HUES6 (cell line): ENCODE measurements around the gene AKNA.

Source experiments
- H3K27ac ChIP-seq: 2 replicates; pipeline ENCODE4 v1.7.0; 2013; ENCODE audit warnings: low read depth, mild to moderate bottlenecking, low read length, inconsistent platforms
- H3K27me3 ChIP-seq: 2 replicates; pipeline ENCODE4 v1.6.1; 2013; ENCODE audit warnings: low read length; ENCODE audit not compliant: control insufficient read depth, insufficient read depth
- H3K36me3 ChIP-seq: 2 replicates; pipeline ENCODE4 v1.6.1; 2013; ENCODE audit warnings: low read length; ENCODE audit not compliant: control insufficient read depth, insufficient read depth
- H3K4me1 ChIP-seq: 2 replicates; pipeline ENCODE4 v1.6.1; 2013; ENCODE audit warnings: low read length; ENCODE audit not compliant: control insufficient read depth, insufficient read depth
- H3K4me3 ChIP-seq: 2 replicates; pipeline ENCODE4 v1.5.1; 2013; ENCODE audit warnings: low read depth, low read length
- H3K9ac ChIP-seq: one replicate; pipeline ENCODE4 v1.6.1; 2013; ENCODE audit warnings: mild to moderate bottlenecking, low read length
- H3K9me3 ChIP-seq: 2 replicates; pipeline ENCODE4 v1.6.1; 2013; ENCODE audit warnings: low read depth, low read length; ENCODE audit not compliant: control insufficient read depth, insufficient read depth

The AKNA gene

DNA sequence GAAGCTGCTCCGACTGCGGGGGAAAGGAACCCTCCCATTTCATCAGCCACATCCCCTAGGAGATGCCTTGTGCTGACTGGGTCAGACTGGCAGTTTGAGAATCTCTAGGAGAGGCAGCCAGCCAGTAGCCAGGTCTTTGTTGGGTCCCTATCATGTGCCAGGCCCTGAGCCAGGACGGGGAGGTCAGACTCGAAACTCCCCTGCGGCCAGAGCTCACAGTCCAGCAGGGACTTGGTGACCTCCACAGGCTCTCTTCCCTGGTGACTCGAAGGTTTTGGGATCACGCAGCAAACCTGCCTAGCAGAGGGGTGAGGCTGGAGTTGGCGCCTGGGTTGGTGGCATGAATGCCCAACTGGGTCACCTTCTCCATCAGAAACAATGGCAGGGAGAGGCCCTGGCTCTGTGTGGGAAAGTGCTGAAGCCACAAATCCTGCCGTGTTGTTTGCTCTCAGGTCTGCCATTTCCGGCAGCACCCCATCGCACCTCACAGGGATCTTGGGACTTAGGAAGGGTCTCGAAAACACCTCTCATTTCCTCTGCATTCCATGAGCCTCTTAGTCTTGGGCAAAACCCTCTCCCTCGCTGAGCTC is 79.3 kb downstream of the AKNA start:
- Histone ChIP-seq H3K27ac (no peak overlapping the region), H3K36me3 (peaks cover 26% of the 10 kb centered on the region), H3K9me3 (no peaks in the 10 kb centered on the region), H3K27me3 (no peaks in the 10 kb centered on the region), H3K9ac (no peak overlapping the region), H3K4me1 (0 out of 2 replicates have a peak, but pooled peaks cover 3% of the 10 kb centered on the region), H3K4me3 (no peak overlapping the region)

DNA sequence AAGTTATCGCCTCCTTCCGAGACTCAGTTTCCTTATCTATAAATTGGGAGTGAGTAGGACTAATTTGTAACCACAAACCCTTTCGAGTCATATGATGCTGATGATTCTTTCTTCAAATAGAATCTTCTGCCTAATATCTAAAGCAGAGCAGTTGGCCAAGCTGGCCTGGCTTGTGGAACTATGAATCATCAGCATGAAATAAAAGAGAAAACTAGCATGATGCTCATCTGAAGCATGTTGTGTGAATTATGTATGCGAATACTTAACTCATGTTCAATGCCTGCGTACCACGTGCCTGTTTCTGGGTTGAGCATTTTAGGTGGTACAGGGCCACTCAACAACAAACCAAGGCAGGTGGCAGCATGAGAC is 79.9 kb downstream of the AKNA start:
- H3K27ac ChIP-seq, result no peak overlapping the region
- H3K4me1 ChIP-seq, result 0 out of 2 replicates have a peak, but pooled peaks cover 3% of the 10 kb centered on the region
- no peaks in the 10 kb centered on the region for H3K9me3 ChIP-seq
- H3K4me3 ChIP-seq, result no peak overlapping the region
- no peak overlapping the region for H3K9ac ChIP-seq
- H3K36me3 ChIP-seq, result peaks cover 26% of the 10 kb centered on the region
- no peaks in the 10 kb centered on the region for H3K27me3 ChIP-seq

DNA sequence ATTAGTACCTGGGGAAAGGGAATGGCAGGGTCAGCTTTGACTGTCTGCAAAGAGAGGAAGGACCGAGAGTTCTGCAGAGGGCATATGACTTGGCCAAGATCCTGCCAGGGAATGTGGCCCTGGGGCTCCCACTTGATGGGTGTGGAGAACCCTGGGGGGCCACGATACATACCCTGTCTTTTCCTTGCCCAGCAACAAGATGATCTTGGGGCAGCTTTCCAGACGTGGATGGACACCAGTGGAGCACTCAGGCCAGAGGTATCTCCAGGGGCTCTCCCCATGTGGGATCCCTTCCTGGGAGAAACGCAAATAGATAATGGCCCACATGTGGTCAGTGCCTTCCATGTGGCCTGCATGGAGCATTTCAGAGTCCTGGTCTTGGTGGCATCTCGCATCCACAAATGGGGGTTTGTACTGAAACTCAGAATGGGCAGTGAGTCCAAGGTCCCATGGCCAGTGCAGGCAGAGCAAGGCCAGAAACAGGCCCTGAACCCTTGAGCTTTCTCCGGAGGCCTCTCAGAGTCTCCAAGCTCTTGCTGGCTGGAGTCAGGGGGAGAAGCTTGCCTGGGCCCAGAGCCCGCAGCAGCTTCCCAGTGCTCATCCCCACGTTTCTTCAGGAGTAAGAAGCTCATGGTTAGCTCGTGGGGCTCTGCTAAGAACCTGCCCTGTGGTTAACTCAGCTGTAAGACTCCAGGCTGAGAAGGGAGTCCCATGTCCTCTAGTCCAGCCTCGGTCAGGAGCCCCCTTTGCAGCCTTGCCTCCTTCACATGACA is 83.2 kb downstream of the AKNA start:
- Histone ChIP-seq H3K9ac (no peak overlapping the region), H3K4me3 (no peak overlapping the region), H3K27ac (no peak overlapping the region), H3K27me3 (no peaks in the 10 kb centered on the region), H3K9me3 (no peaks in the 10 kb centered on the region), H3K4me1 (0 out of 2 replicates have a peak, but pooled peaks cover 3% of the 10 kb centered on the region), H3K36me3 (peaks cover 31% of the 10 kb centered on the region)

DNA sequence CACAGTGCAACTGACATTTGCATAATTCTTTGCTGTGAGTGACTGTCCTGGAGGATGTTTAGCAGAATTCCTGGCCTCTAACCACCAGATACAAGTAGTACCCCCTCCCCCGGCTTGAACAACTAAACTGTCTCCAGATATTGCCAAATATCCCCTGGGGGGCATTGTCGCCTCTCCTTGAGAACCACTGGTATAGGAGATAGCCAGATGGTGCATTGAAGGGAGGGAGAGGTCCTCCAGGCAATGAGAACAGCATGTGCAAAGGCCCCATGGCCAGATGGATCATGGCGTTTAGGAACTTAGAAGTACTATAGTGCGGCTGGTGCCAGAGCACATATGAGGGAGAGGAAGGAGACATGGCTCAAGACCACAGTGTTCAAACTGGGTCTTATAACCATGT is 83.8 kb downstream of the AKNA start:
- Histone ChIP-seq H3K9me3 (no peaks in the 10 kb centered on the region), H3K27ac (no peak overlapping the region), H3K9ac (no peak overlapping the region), H3K4me3 (no peak overlapping the region), H3K4me1 (0 out of 2 replicates have a peak, but pooled peaks cover 3% of the 10 kb centered on the region), H3K27me3 (no peaks in the 10 kb centered on the region), H3K36me3 (peaks cover 34% of the 10 kb centered on the region)

DNA sequence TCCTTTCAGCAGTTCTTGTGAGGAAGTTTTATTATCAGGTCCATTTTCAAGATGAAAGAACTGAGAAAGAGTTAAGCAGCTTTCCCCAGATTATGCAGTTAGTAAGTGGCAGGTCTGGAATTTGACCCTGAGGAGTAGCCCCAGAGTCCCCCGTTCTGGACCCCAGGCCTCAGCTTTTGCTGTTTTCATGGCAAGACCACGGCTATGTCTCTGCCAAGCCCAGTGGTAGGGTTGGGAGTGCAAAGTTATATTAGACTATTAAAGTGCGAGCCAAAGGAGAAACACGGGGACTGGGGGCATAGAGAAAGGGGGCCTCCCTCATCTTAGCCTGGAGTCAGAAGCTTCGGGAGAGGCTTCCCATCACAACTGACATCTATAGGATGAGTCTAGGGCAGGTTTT is 84.2 kb downstream of the AKNA start:
- Histone ChIP-seq H3K27me3 (no peaks in the 10 kb centered on the region), H3K36me3 (peaks cover 34% of the 10 kb centered on the region)

DNA sequence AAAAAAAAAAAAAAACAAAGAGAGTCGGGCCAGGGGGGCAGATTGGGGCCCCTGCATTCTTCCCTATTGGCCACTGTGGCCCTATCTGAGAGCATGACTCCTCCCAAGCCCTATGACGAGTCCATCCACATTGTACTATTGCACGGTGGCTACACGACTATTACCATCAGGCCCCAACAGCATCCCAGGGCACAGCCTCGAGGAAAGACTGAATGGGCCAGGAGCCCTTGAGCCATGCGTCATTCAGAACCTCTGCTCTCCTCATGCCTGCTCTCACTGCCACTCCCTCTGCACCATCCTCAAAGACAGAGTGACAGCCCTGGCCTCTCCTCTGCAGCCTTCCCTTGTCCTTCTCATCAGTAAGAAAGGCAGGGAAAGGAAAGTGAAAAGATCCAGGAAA is 85.1 kb downstream of the AKNA start:
- no peaks in the 10 kb centered on the region for H3K27me3 ChIP-seq
- H3K4me3 ChIP-seq, result no peak overlapping the region
- H3K9ac ChIP-seq, result no peak overlapping the region
- H3K4me1 ChIP-seq, result 0 out of 2 replicates have a peak, but pooled peaks cover 3% of the 10 kb centered on the region
- H3K36me3 ChIP-seq, result peaks cover 37% of the 10 kb centered on the region
- H3K27ac ChIP-seq, result no peak overlapping the region
- no peaks in the 10 kb centered on the region for H3K9me3 ChIP-seq

More for the DNA sequence above, 84.2 kb downstream of the AKNA start:
- H3K9me3 ChIP-seq, result no peaks in the 10 kb centered on the region
- no peak overlapping the region for H3K4me3 ChIP-seq
- H3K9ac ChIP-seq, result no peak overlapping the region
- 0 out of 2 replicates have a peak, but pooled peaks cover 3% of the 10 kb centered on the region for H3K4me1 ChIP-seq
- no peak overlapping the region for H3K27ac ChIP-seq

DNA sequence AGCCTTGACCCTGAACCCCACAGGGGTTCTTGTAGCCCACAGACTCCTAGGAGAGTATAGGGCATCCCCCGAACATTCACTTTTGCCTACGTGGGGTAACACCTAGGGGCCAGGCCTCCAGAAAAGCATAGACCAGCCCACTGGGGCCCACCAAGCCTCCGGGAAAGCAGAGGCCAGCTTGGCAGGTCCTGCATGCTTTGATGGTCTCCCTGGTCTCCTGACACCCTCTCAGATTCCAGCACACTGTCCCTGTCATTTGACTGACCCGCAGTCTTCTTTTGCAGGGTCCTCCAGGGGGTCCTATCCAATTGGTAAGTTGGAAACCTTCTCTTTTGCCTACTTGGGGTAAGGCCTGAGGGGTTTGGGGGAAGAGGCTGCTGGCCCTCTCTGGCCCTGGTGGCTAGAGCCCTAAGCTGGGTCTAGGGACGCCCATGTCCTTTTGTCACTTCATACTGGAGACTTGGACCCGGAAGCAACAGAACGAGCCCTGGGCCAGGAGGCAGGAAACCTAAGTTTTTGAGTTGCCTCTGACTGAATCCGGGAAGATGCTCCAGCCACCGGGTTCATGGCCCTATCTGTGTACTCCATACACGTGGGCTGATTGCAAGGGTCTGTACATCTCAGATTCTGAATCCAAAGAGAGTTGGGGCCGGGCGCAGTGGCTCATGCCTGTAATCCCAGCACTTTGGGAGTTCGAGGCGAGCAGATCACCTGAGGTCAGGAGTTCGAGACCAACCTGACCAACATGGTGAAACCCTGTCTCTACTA is 85.8 kb downstream of the AKNA start:
- Histone ChIP-seq H3K9me3 (no peaks in the 10 kb centered on the region), H3K36me3 (peaks cover 37% of the 10 kb centered on the region), H3K27ac (no peak overlapping the region), H3K4me1 (0 out of 2 replicates have a peak, but pooled peaks cover 3% of the 10 kb centered on the region), H3K9ac (no peak overlapping the region), H3K4me3 (no peak overlapping the region), H3K27me3 (no peaks in the 10 kb centered on the region)

DNA sequence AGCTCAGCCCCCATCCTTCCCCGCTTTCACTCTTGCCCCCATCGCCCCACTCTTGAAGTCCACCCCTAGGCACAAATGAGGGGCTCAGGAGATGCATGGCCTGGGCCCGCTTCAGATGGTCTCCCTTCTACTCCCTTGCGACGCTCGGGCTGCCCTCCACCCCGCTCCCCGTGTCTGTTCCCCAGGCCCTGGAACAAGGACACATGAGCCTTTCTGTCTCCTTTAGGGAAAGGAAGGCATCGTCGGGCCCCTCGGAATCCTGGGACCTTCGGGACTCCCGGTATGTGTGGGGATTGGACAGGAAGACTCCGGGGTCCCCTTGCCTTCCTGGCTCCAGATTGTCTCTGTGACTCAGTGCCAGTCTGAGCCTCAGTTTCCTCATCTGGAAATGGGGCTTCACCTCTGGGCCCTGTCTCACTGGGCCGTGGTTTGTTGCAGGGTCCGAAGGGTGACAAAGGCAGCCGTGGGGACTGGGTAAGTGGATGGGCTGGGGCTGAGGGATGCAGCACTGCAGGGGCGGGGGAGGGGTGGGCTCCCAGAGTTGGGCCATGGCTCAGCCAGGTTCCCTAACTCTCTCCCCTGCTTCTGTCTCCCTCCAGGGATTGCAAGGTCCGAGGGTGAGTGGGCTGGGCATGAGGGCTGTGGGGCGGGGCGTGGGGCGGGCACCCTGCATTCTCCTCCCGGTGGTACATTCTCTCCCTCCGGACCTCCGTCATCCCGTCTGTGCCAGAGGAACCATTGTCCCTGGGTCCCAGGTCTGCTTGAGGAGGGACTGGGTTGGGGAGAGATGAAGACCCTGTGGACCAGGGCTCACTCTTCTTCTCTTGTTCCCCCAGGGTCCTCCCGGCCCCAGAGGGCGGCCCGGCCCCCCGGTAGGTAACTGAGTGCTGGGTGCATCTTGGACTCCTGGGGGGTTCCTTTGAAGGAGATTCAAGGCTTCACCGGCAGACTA is 86.7 kb downstream of the AKNA start:
- H3K9ac ChIP-seq, result no peak overlapping the region
- 0 out of 2 replicates have a peak, but pooled peaks cover 3% of the 10 kb centered on the region for H3K4me1 ChIP-seq
- no peak overlapping the region for H3K4me3 ChIP-seq
- peaks cover 43% of the 10 kb centered on the region for H3K36me3 ChIP-seq
- H3K9me3 ChIP-seq, result no peaks in the 10 kb centered on the region
- no peak overlapping the region for H3K27ac ChIP-seq
- no peaks in the 10 kb centered on the region for H3K27me3 ChIP-seq

DNA sequence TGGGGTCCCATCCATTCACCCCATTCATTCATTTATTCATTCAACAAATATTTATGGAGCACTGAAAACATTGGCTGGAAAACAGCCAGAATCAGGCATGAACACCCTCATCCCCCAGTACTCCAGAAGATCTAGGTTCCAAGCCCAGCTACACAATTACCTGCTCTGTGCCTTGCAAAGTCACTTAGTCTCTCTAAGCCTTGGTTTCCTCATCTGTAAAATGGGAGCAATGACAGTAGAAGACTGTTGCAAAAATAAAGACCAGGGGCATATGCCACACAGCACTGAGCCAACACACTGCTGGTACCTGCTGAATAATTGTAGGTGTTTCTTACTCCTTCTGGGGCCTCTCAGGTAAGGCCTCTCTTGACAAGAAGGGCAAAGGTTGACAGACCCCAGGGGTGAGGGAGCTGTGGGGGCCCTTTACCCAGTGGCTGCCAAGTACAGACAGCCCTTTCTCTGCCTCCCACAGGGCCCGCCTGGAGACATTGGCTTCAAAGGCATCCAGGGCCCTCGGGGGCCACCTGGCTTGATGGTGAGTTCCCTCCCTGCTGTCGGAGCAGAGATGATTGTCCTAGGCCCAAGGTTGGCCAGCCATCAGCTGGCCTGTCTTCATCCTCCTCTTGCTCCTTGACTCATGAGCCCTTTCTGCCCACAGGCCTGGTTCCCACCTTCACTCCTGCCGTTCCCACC is 87.5 kb downstream of the AKNA start:
- Histone ChIP-seq H3K27ac (no peak overlapping the region), H3K4me3 (no peak overlapping the region), H3K27me3 (no peaks in the 10 kb centered on the region), H3K4me1 (no peaks in the 10 kb centered on the region), H3K9me3 (peaks cover 5% of the 10 kb centered on the region), H3K36me3 (peaks cover 52% of the 10 kb centered on the region), H3K9ac (no peak overlapping the region)
